T-cell (primary cell): Measurements from ENCODE around the gene ACSF3. TPM values are rescaled to one million over a fixed set of nuclear protein-coding genes. Genes with fewer than 3 reads are reported as not detected.
A peak's percentile ranks its signal among the peaks of the same experiment; 100 is the strongest.

ENCODE experiments used
- ATAC-seq, 4 experiments: fragments of 200-7000 bp in 3 of 4; fragments of 150-1000 bp in 1 of 4; cut with Tn5 transposase; replicated peaks in 1 of 4; 1 replicate in 3 of 4; 2 replicates in 1 of 4; pipeline ENCODE4 v1.10.0; 2021; ENCODE audit warnings: moderate library complexity in 3 of 4, mild to moderate bottlenecking in 2 of 4, moderate number of reproducible peaks in 1 of 4
- CTCF ChIA-PET, 2 donors: fragments of 300-600 bp; sonication (Branson Sonifier 250); formaldehyde crosslinking; loops; one replicate each; lab custom pipeline; 2022; ENCODE audit warnings: antibody characterized with exemption in 2 of 2; lab: Charles Lee
- POLR2A ChIA-PET, 2 donors: fragments of 300-600 bp; sonication (Branson Sonifier 250); formaldehyde crosslinking; loops; one replicate each; lab custom pipeline; 2022; ENCODE audit warnings: antibody characterized with exemption in 2 of 2; lab: Charles Lee
- DNase-seq, 35 experiments: peaks; one replicate each; pipeline versions ENCODE4 v3.0.0 to v3.0.0-alpha.2; 2013 to 2023
- H3K27ac ChIP-seq: one replicate; pipeline ENCODE4 v1.5.1; 2013; ENCODE audit warnings: low read length
- H3K27me3 ChIP-seq, 2 experiments: replicated peaks in 1 of 2; 1 replicate in 1 of 2; 2 replicates in 1 of 2; pipeline versions ENCODE4 v1.6.1 to v1.7.0; 2013; ENCODE audit warnings: low read length in 1 of 2, mixed read lengths in 1 of 2; ENCODE audit not compliant: control insufficient read depth in 2 of 2, insufficient read depth in 2 of 2; ENCODE audit errors: extremely low read depth in 1 of 2
- H3K36me3 ChIP-seq, 2 donors: 1 replicate in 1 of 2; 2 replicates in 1 of 2; pipeline versions ENCODE4 v1.6.1 to v1.7.0; 2013; ENCODE audit warnings: low read length in 1 of 2; ENCODE audit not compliant: control insufficient read depth in 2 of 2, insufficient read depth in 1 of 2; ENCODE audit errors: extremely low read depth in 1 of 2
- H3K4me1 ChIP-seq, 2 experiments: 1 replicate in 1 of 2; 2 replicates in 1 of 2; pipeline versions ENCODE4 v1.6.1 to v1.7.0; 2013; ENCODE audit warnings: low read length in 2 of 2, mixed read lengths in 1 of 2; ENCODE audit not compliant: insufficient read depth in 2 of 2, control insufficient read depth in 1 of 2; ENCODE audit errors: extremely low read depth in 1 of 2
- H3K4me3 ChIP-seq, 2 donors: 1 replicate in 1 of 2; 2 replicates in 1 of 2; pipeline versions ENCODE4 v1.5.1 to v1.7.0; 2013; ENCODE audit warnings: mild to moderate bottlenecking in 2 of 2, low read length in 1 of 2, moderate library complexity in 1 of 2; ENCODE audit not compliant: control insufficient read depth in 1 of 2; ENCODE audit errors: extremely low read depth in 1 of 2
- H3K9me3 ChIP-seq: 2 replicates; pipeline ENCODE4 v1.7.0; 2013
- H3K27ac Mint-ChIP-seq, 2 donors: one replicate each; pipeline ENCODE4 v1.8.0; 2020 to 2021; ENCODE audit warnings: mild to moderate bottlenecking in 2 of 2, mixed read lengths in 2 of 2
- H3K27me3 Mint-ChIP-seq, 2 donors: one replicate each; pipeline ENCODE4 v1.8.0; 2021 to 2022; ENCODE audit warnings: mixed read lengths in 2 of 2
- H3K36me3 Mint-ChIP-seq: one replicate; pipeline ENCODE4 v1.8.0; 2021; ENCODE audit warnings: mixed read lengths
- H3K4me1 Mint-ChIP-seq, 3 donors: one replicate each; pipeline ENCODE4 v1.8.0; 2020 to 2022; ENCODE audit warnings: mixed read lengths in 3 of 3, mild to moderate bottlenecking in 1 of 3
- H3K4me3 Mint-ChIP-seq, 3 donors: one replicate each; pipeline ENCODE4 v1.8.0; 2020 to 2022; ENCODE audit warnings: mild to moderate bottlenecking in 3 of 3, mixed read lengths in 3 of 3, moderate library complexity in 3 of 3
- H3K9me3 Mint-ChIP-seq, 3 donors: one replicate each; pipeline ENCODE4 v1.8.0; 2020 to 2022; ENCODE audit warnings: mixed read lengths in 3 of 3
- WGBS: methylation state at CpG from one replicate; pipeline ENCODE4 v1.1.5; 2013; ENCODE audit warnings: missing lambda C conversion rate; ENCODE audit not compliant: insufficient coverage; 5-methylcytosine and 5-hydroxymethylcytosine counted together
- total RNA-seq, 35 experiments: library from RNA in 6 of 35; stranded (reverse) in 6 of 35; fragments of 120-200 nt in 1 of 35; gene quantifications; one replicate each; pipeline versions ENCODE4 v1.2.1 to v1.2.4 and lab custom pipeline; 2013 to 2026

ACSF3 gene
- total RNA-seq (100 to 1,000 TPM in 1 of 5 donors, 10 to 100 TPM in 4; 70.5 to 102 (median 79.9) TPM), total RNA-seq (lab: John Stamatoyannopoulos, UW) (34.0 to 114 (median 76.5) reads per million in 29 experiments)
- 45.8 TPM for total RNA-seq (2013)

- peaks cover 38 to 55% of the 10 kb centered on the region in 2 experiments for H3K4me1 ChIP-seq
- POLR2A ChIA-PET, result interaction anchor here in 1 of 2 donors (0.6 kb wide), 1 partner anchor 147 kb away, joined by 3 read pairs; no protein-coding TSS in a partner anchor
- Mint-ChIP-seq H3K9me3 (no peaks in the 10 kb centered on the region), H3K4me3 (peak within 1 kb of the TSS; percentile 83 to 95 (median 91)), H3K4me1 (peaks cover 48 to 51% (median 48%) of the 10 kb centered on the region in 3 donors), H3K27me3 (peaks cover 4 to 13% of the 10 kb centered on the region in 2 donors), H3K36me3 (no peaks in the 10 kb centered on the region), H3K27ac (peak within 1 kb of the TSS; percentile 93 to 96)
- peak within 1 kb of the TSS; percentile 57 for H3K27ac ChIP-seq
- H3K9me3 ChIP-seq, result no peaks in the 10 kb centered on the region
- peak; percentile 23 to 68 (median 68) for ATAC-seq
- DNase-seq, result peak in 34 of 35 experiments; percentile 32 to 79 (median 54)
- peaks cover 0 to 10% of the 10 kb centered on the region in 2 donors for H3K36me3 ChIP-seq
- under 1% methylated on average over 110 of the region's 110 CpGs for WGBS
- H3K27me3 ChIP-seq, result peaks cover 0 to 38% of the 10 kb centered on the region in 2 experiments
- H3K4me3 ChIP-seq, result peak within 1 kb of the TSS; percentile 53 to 67
- CTCF ChIA-PET, result no interaction called here
Measured at GRCh38 chr16:89093602-89094251, at the start of gene ACSF3. ACSF3 (plus strand) TSS chr16:89093852; CDS start chr16:89100682, 6,830 bp downstream.

- ATAC-seq, result no peak
- H3K9me3 Mint-ChIP-seq, result peaks cover 0 to 5% (median 0%) of the 10 kb centered on the region in 3 donors
- Histone ChIP-seq H3K4me3 (no peak overlapping the region), H3K27ac (no peak overlapping the region), H3K36me3 (no peaks in the 10 kb centered on the region), H3K27me3 (peaks cover 0 to 19% of the 10 kb centered on the region in 2 experiments), H3K9me3 (no peaks in the 10 kb centered on the region), H3K4me1 (no peaks in the 10 kb centered on the region)
- 68% methylated on average over 11 of the region's 29 CpGs for WGBS
- ChIA-PET POLR2A (no interaction called here), CTCF (no interaction called here)
- H3K27ac Mint-ChIP-seq, result no peak overlapping the region
- H3K36me3 Mint-ChIP-seq, result no peaks in the 10 kb centered on the region
- H3K27me3 Mint-ChIP-seq, result peaks cover 0 to 3% of the 10 kb centered on the region in 2 donors
- DNase-seq, result no peak
- H3K4me3 Mint-ChIP-seq, result no peak overlapping the region
- peaks cover 0 to 6% (median 0%) of the 10 kb centered on the region in 3 donors for H3K4me1 Mint-ChIP-seq
Measured at GRCh38 chr16:89044418-89045180, 49.1 kb upstream of the ACSF3 start.

GRCh38 chr16:89045181-89045815 lies 48.4 kb upstream of the ACSF3 start:
- H3K4me1 ChIP-seq, result no peaks in the 10 kb centered on the region
- H3K27ac ChIP-seq, result no peak overlapping the region
- peaks cover 0 to 6% (median 0%) of the 10 kb centered on the region in 3 donors for H3K4me1 Mint-ChIP-seq
- WGBS, result 75% methylated on average over 12 of the region's 12 CpGs
- H3K27me3 ChIP-seq, result peaks cover 0 to 14% of the 10 kb centered on the region in 2 experiments
- no peak overlapping the region for H3K4me3 ChIP-seq
- H3K36me3 Mint-ChIP-seq, result no peaks in the 10 kb centered on the region
- ChIA-PET CTCF (no interaction called here), POLR2A (no interaction called here)
- DNase-seq (no peak), ATAC-seq (no peak)
- H3K9me3 ChIP-seq, result no peaks in the 10 kb centered on the region
- no peak overlapping the region for H3K27ac Mint-ChIP-seq
- no peaks in the 10 kb centered on the region for H3K36me3 ChIP-seq
- H3K27me3 Mint-ChIP-seq, result peaks cover 0 to 3% of the 10 kb centered on the region in 2 donors
- H3K9me3 Mint-ChIP-seq, result peaks cover 0 to 5% (median 0%) of the 10 kb centered on the region in 3 donors
- no peak overlapping the region for H3K4me3 Mint-ChIP-seq

- Histone ChIP-seq H3K4me1 (no peaks in the 10 kb centered on the region), H3K4me3 (no peak overlapping the region), H3K27me3 (peaks cover 0 to 8% of the 10 kb centered on the region in 2 experiments), H3K27ac (no peak overlapping the region), H3K36me3 (no peaks in the 10 kb centered on the region), H3K9me3 (no peaks in the 10 kb centered on the region)
- H3K4me1 Mint-ChIP-seq, result peaks cover 0 to 6% (median 0%) of the 10 kb centered on the region in 3 donors
- no peaks in the 10 kb centered on the region for H3K36me3 Mint-ChIP-seq
- no peak overlapping the region for H3K27ac Mint-ChIP-seq
- ChIA-PET POLR2A (no interaction called here), CTCF (no interaction called here)
- no peak overlapping the region for H3K4me3 Mint-ChIP-seq
- peaks cover 0 to 5% (median 0%) of the 10 kb centered on the region in 3 donors for H3K9me3 Mint-ChIP-seq
- WGBS, result 80% methylated on average over 1 of the region's 4 CpGs
- ATAC-seq (peak in 1 of 4 experiments; percentile 18), DNase-seq (no peak)
- peaks cover 0 to 3% of the 10 kb centered on the region in 2 donors for H3K27me3 Mint-ChIP-seq
Measured at GRCh38 chr16:89045881-89046280, 47.8 kb upstream of the ACSF3 start.

- Mint-ChIP-seq H3K27ac (no peak overlapping the region), H3K27me3 (peaks cover 0 to 3% of the 10 kb centered on the region in 2 donors), H3K9me3 (peaks cover 0 to 5% (median 0%) of the 10 kb centered on the region in 3 donors), H3K4me1 (peaks cover 0 to 6% (median 0%) of the 10 kb centered on the region in 3 donors), H3K36me3 (no peaks in the 10 kb centered on the region), H3K4me3 (no peak overlapping the region)
- no peak for ATAC-seq
- WGBS, result 92% methylated on average over 4 of the region's 4 CpGs
- no peak overlapping the region for H3K27ac ChIP-seq
- H3K36me3 ChIP-seq, result no peaks in the 10 kb centered on the region
- H3K27me3 ChIP-seq, result peaks cover 0 to 5% of the 10 kb centered on the region in 2 experiments
- ChIA-PET CTCF (interaction anchor here in 1 of 2 donors (0.6 kb wide), 1 partner anchor 468 kb away, joined by 3 read pairs; no protein-coding TSS in a partner anchor), POLR2A (no interaction called here)
- no peak for DNase-seq
- H3K9me3 ChIP-seq, result no peaks in the 10 kb centered on the region
- H3K4me1 ChIP-seq, result no peaks in the 10 kb centered on the region
- H3K4me3 ChIP-seq, result no peak overlapping the region
Measured at GRCh38 chr16:89046491-89046890, 47.2 kb upstream of the ACSF3 start.
